ENCODE measurements around the gene SLC9B1.
"Not testable (repeated sequence)": the region's sequence is repeated elsewhere in the genome, so short reads cannot be mapped to it uniquely, and the experiment has no call there.

Gene SLC9B1

DNA sequence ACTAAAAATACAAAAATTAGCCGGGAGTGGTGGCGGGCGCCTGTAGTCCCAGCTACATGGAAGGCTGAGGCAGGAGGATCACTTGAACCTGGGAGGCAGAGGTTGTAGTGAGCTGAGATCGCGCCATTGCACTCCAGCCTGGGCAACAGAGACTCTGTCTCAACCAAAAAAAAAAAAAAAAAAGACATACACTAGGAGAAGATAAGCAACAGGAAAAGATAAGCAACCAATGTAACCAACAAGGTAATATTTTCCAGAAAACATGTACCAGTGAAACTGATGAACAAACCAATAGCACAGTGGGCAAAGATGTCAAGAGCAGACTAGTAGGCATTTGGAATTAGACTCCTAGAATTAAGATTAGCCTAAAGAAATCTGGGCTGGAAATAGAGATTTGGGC lies 154.2 kb downstream of the SLC9B1 start:
- not testable (repeated sequence) for H3K27ac ChIP-seq (ENCODE audit: insufficient read depth, low read depth, low read length, poor library complexity, severe bottlenecking); H3K4me3 ChIP-seq (ENCODE audit: insufficient read depth, low read depth, low read length); H3K36me3 ChIP-seq (ENCODE audit: control insufficient read depth, insufficient read depth, low read length); H3K27me3 ChIP-seq (ENCODE audit: control insufficient read depth, insufficient read depth, low read length, poor library complexity, severe bottlenecking); H3K4me1 ChIP-seq (ENCODE audit: control insufficient read depth, insufficient read depth, low read length); H3K9me3 ChIP-seq (ENCODE audit: control insufficient read depth, low read length)
- WGBS, 2 experiments, result 84 to 92% methylated on average over 5 of the region's 5 CpGs

DNA sequence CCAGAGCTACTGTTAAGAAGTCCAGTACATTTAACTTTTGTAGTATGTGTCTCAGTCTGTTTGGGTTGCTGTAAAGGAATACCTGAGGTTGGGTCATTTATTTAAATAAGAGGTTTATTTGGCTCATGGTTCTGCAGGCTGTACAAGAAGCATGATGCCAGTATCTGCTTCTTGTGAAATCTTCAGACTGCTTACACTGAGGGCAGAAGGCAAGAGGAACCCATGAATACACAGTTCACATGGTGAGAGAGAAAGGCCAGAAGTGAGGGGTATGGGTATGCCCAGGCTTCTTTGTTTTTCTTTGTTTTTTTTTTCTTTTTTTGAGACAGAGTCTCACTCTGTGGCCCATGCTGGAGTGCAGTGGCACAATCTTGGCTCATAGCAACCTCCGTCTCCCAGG lies 156.8 kb downstream of the SLC9B1 start:
- Histone ChIP-seq H3K27ac (ENCODE audit: insufficient read depth, low read depth, low read length, poor library complexity, severe bottlenecking) (no peak overlapping the region), H3K9me3 (ENCODE audit: control insufficient read depth, low read length) (no peaks in the 10 kb centered on the region), H3K36me3 (ENCODE audit: control insufficient read depth, insufficient read depth, low read length) (no peaks in the 10 kb centered on the region), H3K4me3 (ENCODE audit: insufficient read depth, low read depth, low read length) (no peak overlapping the region), H3K27me3 (ENCODE audit: control insufficient read depth, insufficient read depth, low read length, poor library complexity, severe bottlenecking) (no peaks in the 10 kb centered on the region), H3K4me1 (ENCODE audit: control insufficient read depth, insufficient read depth, low read length) (peaks cover 3% of the 10 kb centered on the region)
- 97 to 100% methylated on average over 1 of the region's 1 CpG for WGBS, 2 experiments

DNA sequence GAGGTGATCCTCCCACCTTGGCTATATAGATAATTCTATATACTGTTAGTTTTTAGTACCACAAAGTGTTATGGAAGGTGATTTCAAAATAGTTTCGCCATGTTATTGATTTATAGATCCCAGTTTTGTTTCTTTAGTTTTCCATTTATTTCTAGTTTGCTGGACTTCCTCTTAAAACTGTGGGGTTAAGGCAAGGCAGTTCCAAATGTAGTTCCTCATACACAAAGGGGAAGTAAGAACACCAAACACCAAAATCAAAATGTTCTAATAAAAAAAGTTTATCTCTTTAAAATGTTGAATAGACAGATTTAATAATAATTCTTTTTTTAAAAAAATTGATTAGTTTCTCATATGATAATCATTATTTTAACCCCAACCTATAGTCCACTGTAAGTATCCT lies 157.5 kb downstream of the SLC9B1 start:
- 100% methylated on average over 1 of the region's 1 CpG; no CpG with 5 or more reads in 1 of the 2 experiments for WGBS, 2 experiments
- H3K4me1 ChIP-seq (ENCODE audit: control insufficient read depth, insufficient read depth, low read length), result peaks cover 3% of the 10 kb centered on the region
- no peaks in the 10 kb centered on the region for H3K9me3 ChIP-seq (ENCODE audit: control insufficient read depth, low read length)
- H3K27ac ChIP-seq (ENCODE audit: insufficient read depth, low read depth, low read length, poor library complexity, severe bottlenecking), result no peak overlapping the region
- H3K27me3 ChIP-seq (ENCODE audit: control insufficient read depth, insufficient read depth, low read length, poor library complexity, severe bottlenecking), result no peaks in the 10 kb centered on the region
- H3K4me3 ChIP-seq (ENCODE audit: insufficient read depth, low read depth, low read length), result no peak overlapping the region
- no peaks in the 10 kb centered on the region for H3K36me3 ChIP-seq (ENCODE audit: control insufficient read depth, insufficient read depth, low read length)

GRCh38 chr4:102860611-102861324 lies 158.7 kb downstream of the SLC9B1 start:
- Histone ChIP-seq H3K9me3 (ENCODE audit: control insufficient read depth, low read length) (no peaks in the 10 kb centered on the region), H3K27ac (ENCODE audit: insufficient read depth, low read depth, low read length, poor library complexity, severe bottlenecking) (no peak overlapping the region), H3K4me1 (ENCODE audit: control insufficient read depth, insufficient read depth, low read length) (no peaks in the 10 kb centered on the region), H3K36me3 (ENCODE audit: control insufficient read depth, insufficient read depth, low read length) (no peaks in the 10 kb centered on the region), H3K4me3 (ENCODE audit: insufficient read depth, low read depth, low read length) (no peak overlapping the region), H3K27me3 (ENCODE audit: control insufficient read depth, insufficient read depth, low read length, poor library complexity, severe bottlenecking) (no peaks in the 10 kb centered on the region)
- WGBS, 2 experiments, result 88 to 97% methylated on average over 2 of the region's 2 CpGs

GRCh38 chr4:102858828-102859464 lies 160.6 kb downstream of the SLC9B1 start:
- no peak overlapping the region for H3K27ac ChIP-seq (ENCODE audit: insufficient read depth, low read depth, low read length, poor library complexity, severe bottlenecking)
- H3K4me3 ChIP-seq (ENCODE audit: insufficient read depth, low read depth, low read length), result no peak overlapping the region
- no peaks in the 10 kb centered on the region for H3K27me3 ChIP-seq (ENCODE audit: control insufficient read depth, insufficient read depth, low read length, poor library complexity, severe bottlenecking)
- no peaks in the 10 kb centered on the region for H3K9me3 ChIP-seq (ENCODE audit: control insufficient read depth, low read length)
- H3K36me3 ChIP-seq (ENCODE audit: control insufficient read depth, insufficient read depth, low read length), result no peaks in the 10 kb centered on the region
- WGBS, 2 experiments, result 93% methylated on average over 2 of the region's 2 CpGs; no CpG with 5 or more reads in 1 of the 2 experiments
- no peaks in the 10 kb centered on the region for H3K4me1 ChIP-seq (ENCODE audit: control insufficient read depth, insufficient read depth, low read length)
